Fibroblast of upper back skin (primary cell): ENCODE measurements around the gene SAMD13.

ENCODE experiments used
- DNase-seq: peaks from one replicate; pipeline ENCODE4 v3.0.0-alpha.2; 2013

The SAMD13 gene

GRCh38 chr1:84374991-84375696, 73.6 kb downstream of the SAMD13 start:
- no peak for DNase-seq

GRCh38 chr1:84376000-84376910, 74.7 kb downstream of the SAMD13 start:
- no peak for DNase-seq

- DNase-seq, result peak; percentile 87
Observed at GRCh38 chr1:84377480-84378095, 76.1 kb downstream of the SAMD13 start.

GRCh38 chr1:84379138-84379916, 77.8 kb downstream of the SAMD13 start:
- peak; percentile 86 for DNase-seq

GRCh38 chr1:84379917-84380180, 78.3 kb downstream of the SAMD13 start:
- DNase-seq, result peak; percentile 25

- no peak for DNase-seq
Observed at GRCh38 chr1:84382127-84382526, 80.6 kb downstream of the SAMD13 start.

- DNase-seq, result no peak
Observed at GRCh38 chr1:84385347-84385746, 83.8 kb downstream of the SAMD13 start.

GRCh38 chr1:84386716-84387479, 85.4 kb downstream of the SAMD13 start:
- DNase-seq, result no peak

- no peak for DNase-seq
Observed at GRCh38 chr1:84387480-84388163, 86.1 kb downstream of the SAMD13 start.

- DNase-seq, result no peak
Observed at GRCh38 chr1:84390226-84390625, 88.7 kb downstream of the SAMD13 start.

DNA sequence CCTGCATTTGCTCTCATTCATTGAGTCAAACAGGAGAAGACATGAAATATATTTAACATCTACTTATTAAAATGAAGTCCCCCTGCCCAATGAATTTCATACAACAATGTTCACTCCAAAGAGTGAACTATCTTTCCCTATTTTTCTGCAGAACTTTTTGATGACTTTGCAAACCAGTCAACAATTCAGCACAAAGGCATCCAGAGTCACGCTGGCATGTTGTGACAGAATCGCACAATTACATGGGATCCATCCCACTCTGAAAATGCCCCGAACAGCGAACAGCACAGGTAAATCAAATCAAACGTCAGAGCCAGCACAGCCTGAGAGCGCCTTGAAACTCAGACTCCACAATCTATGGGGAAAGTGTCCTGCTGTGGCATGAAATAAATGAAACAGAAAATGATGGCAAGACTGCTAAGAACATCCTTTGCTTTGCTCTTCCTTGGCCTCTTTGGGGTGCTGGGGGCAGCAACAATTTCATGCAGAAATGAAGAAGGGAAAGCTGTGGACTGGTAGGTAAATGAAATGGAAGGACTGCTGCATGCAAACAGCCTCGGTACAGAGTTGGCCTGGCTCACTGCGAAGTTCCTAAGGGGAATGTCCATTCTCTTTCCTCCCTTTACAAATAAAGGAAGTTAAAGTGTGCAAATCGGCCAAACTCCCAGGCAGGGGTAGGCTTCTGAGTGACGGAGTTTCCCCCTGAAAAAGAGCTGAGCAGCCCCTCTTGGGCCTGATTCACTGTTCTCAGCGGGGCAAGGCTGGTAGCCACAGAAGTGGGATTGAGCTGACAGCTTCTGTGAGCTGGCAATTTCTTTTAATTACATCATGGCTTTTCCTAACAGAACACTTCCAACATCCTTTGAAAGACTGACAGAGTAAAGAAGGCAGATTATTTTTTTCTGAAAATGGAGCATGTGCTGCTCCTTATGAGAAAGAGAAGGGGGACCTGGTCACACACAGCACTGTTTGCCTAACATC, 97.0 kb downstream of the SAMD13 start, which contains the start of gene DNASE2B:
DNASE2B (plus strand) TSS at position 310 of the 981 bp plus-strand sequence; CDS start at position 391, 81 bp downstream.
- DNase-seq, result no peak
